Endothelial cell of umbilical vein (primary cell): ENCODE measurements around the gene TOP2B. TPM values are rescaled to one million over a fixed set of nuclear protein-coding genes. Genes with fewer than 3 reads are reported as not detected.

Experiments
- BruUV-seq: library from RNA; stranded (reverse); fragments of 400-500 nt; replicated peaks from 2 replicates; lab custom pipeline; 2021; lab: Mats Ljungman, UMichigan
- CTCF ChIA-PET: fragments of 300-600, 350-600 bp; sonication (Branson Sonifier 250); formaldehyde crosslinking; loops from one replicate; lab custom pipeline; 2021; ENCODE audit warnings: antibody characterized with exemption, inconsistent platforms; lab: Charles Lee
- POLR2A ChIA-PET: fragments of 300-600, 350-600 bp; sonication (Branson Sonifier 250); formaldehyde crosslinking; loops from one replicate; lab custom pipeline; 2021; ENCODE audit warnings: antibody characterized with exemption, inconsistent platforms; lab: Charles Lee
- DNase-seq: peaks from one replicate; pipeline ENCODE4 v3.0.0-alpha.2; 2011; ENCODE audit warnings: low read depth, low spot score
- FAIRE-seq: peaks from 2 replicates; lab custom pipeline; 2011; peaks lifted over from hg19 to GRCh38; lab: Jason Lieb, UNC
- H2AFZ ChIP-seq: 2 replicates; pipeline ENCODE4 v1.6.0; 2012; ENCODE audit warnings: low read depth, low read length, control low read depth, inconsistent platforms
- H3K27ac ChIP-seq: 2 replicates; pipeline ENCODE4 v1.5.1; 2011; ENCODE audit warnings: low read depth, mild to moderate bottlenecking, control low read depth, low read length, moderate library complexity; ENCODE audit not compliant: insufficient read depth
- H3K27me3 ChIP-seq, 2 experiments: 2 replicates each; pipeline versions ENCODE4 v1.6.0 to v1.6.1; 2011; ENCODE audit warnings: low read length in 2 of 2, mixed read lengths in 1 of 2; ENCODE audit not compliant: control insufficient read depth in 2 of 2, insufficient read depth in 2 of 2
- H3K36me3 ChIP-seq, 2 experiments: 2 replicates in 1 of 2; 3 replicates in 1 of 2; pipeline ENCODE4 v1.5.1; 2011; ENCODE audit warnings: low read length in 2 of 2, mild to moderate bottlenecking in 1 of 2, moderate library complexity in 1 of 2; ENCODE audit not compliant: control insufficient read depth in 2 of 2, insufficient read depth in 2 of 2; ENCODE audit errors: extremely low read depth in 1 of 2
- H3K4me1 ChIP-seq: 3 replicates; pipeline ENCODE4 v1.5.1; 2011; ENCODE audit warnings: mild to moderate bottlenecking, low read length; ENCODE audit not compliant: control insufficient read depth, insufficient read depth; ENCODE audit errors: extremely low read depth
- H3K4me2 ChIP-seq: 2 replicates; pipeline ENCODE4 v1.6.1; 2011; ENCODE audit warnings: low read length, control low read depth, mixed read lengths; ENCODE audit not compliant: insufficient read depth
- H3K4me3 ChIP-seq, 3 experiments: fragments of 200-600 bp in 1 of 3; sonication (generic), shearing (Covaris generic) in 1 of 3; replicated peaks in 1 of 3; 2 replicates each; pipeline ENCODE4 v1.5.1; 2011 to 2016; ENCODE audit warnings: control low read depth in 3 of 3, low read length in 3 of 3, mild to moderate bottlenecking in 2 of 3, inconsistent platforms in 1 of 3, low read depth in 1 of 3, moderate library complexity in 1 of 3; ENCODE audit not compliant: insufficient read depth in 1 of 3
- H3K79me2 ChIP-seq: 2 replicates; pipeline ENCODE4 v1.6.0; 2012; ENCODE audit warnings: low read length, inconsistent platforms; ENCODE audit not compliant: control insufficient read depth, insufficient read depth
- H3K9ac ChIP-seq: replicated peaks from 2 replicates; pipeline ENCODE3; 2011; ENCODE audit warnings: low read length, control low read depth; ENCODE audit not compliant: insufficient read depth; ENCODE audit errors: extremely low read depth
- H3K9me1 ChIP-seq: replicated peaks from 3 replicates; pipeline ENCODE4 v1.6.0; 2011; ENCODE audit warnings: mild to moderate bottlenecking, low read length; ENCODE audit not compliant: control insufficient read depth, insufficient read depth; ENCODE audit errors: extremely low read depth
- H3K9me3 ChIP-seq: replicated peaks from 2 replicates; pipeline ENCODE4 v1.5.1; 2012; ENCODE audit warnings: low read length, inconsistent platforms; ENCODE audit not compliant: control insufficient read depth, insufficient read depth
- H4K20me1 ChIP-seq: replicated peaks from 2 replicates; pipeline ENCODE3; 2011; ENCODE audit warnings: mild to moderate bottlenecking, low read length; ENCODE audit not compliant: control insufficient read depth, insufficient read depth; ENCODE audit errors: extremely low read depth
- CTCF ChIP-seq, 2 donors: IDR thresholded peaks; 1 replicate in 1 of 2; 2 replicates in 1 of 2; pipeline ENCODE4 v1.5.1; 2011; ENCODE audit warnings: low read length in 2 of 2, mild to moderate bottlenecking in 2 of 2, moderate library complexity in 2 of 2, control low read depth in 1 of 2, inconsistent platforms in 1 of 2, low read depth in 1 of 2; ENCODE audit not compliant: insufficient read depth in 1 of 2; ENCODE audit errors: extremely low read depth in 1 of 2
- EZH2 ChIP-seq: IDR thresholded peaks from 2 replicates; pipeline ENCODE4 v1.6.1; 2012; ENCODE audit warnings: borderline replicate concordance, low read depth, mild to moderate bottlenecking, moderate library complexity, low read length, inconsistent platforms; ENCODE audit not compliant: severe bottlenecking
- FOS ChIP-seq: IDR thresholded peaks from 2 replicates; pipeline ENCODE4 v1.6.1; 2011; ENCODE audit warnings: mild to moderate bottlenecking, low read length, moderate library complexity, borderline replicate concordance; ENCODE audit not compliant: insufficient read depth
- GATA2 ChIP-seq: IDR thresholded peaks from 2 replicates; pipeline ENCODE4 v1.7.0; 2011; ENCODE audit warnings: low read depth, mild to moderate bottlenecking, moderate library complexity, mixed read lengths, low read length; ENCODE audit not compliant: insufficient read length, insufficient read depth
- JUN ChIP-seq: IDR thresholded peaks from 2 replicates; pipeline ENCODE4 v1.6.1; 2011; ENCODE audit warnings: borderline replicate concordance, low read depth; ENCODE audit not compliant: insufficient read length, insufficient read depth
- MAX ChIP-seq: IDR thresholded peaks from 2 replicates; pipeline ENCODE4 v1.6.1; 2011; ENCODE audit not compliant: insufficient read depth, insufficient read length
- MYC ChIP-seq: IDR thresholded peaks from one replicate; pipeline ENCODE4 v1.6.1; 2011; ENCODE audit warnings: mild to moderate bottlenecking, low read depth, low read length
- POLR2A ChIP-seq: IDR thresholded peaks from 2 replicates; pipeline ENCODE4 v1.6.1; 2012; ENCODE audit warnings: low read depth, mild to moderate bottlenecking, control low read depth, low read length
- POLR2AphosphoS5 ChIP-seq: IDR thresholded peaks from 2 replicates; pipeline ENCODE4 v1.6.1; 2012; ENCODE audit warnings: low read depth, mild to moderate bottlenecking, control low read depth, low read length, moderate library complexity; ENCODE audit not compliant: insufficient read depth
- dilution Hi-C: fragments of 300-500 bp; cut with MboI; formaldehyde crosslinking; loops from one replicate; pipeline ENCODE4 v1.15.0; 2019; ENCODE audit warnings: low sequenced_read_pairs; ENCODE audit not compliant: extremely low pct_ligation_motif_present
- intact Hi-C: fragments of 100-400 bp; cut with micrococcal nuclease; formaldehyde crosslinking; loops from one replicate; pipeline ENCODE4 v1.10.0; 2022
- polyA plus RNA-seq, 4 experiments: library from polyadenylated mRNA; depleted of rRNA in 3 of 4; stranded (reverse) in 3 of 4; unstranded in 1 of 4; fragments of >200 nt; gene quantifications; 2 replicates each; pipeline versions ENCODE4 v1.2.1 to v1.2.3, GENCODE V29; 2011 to 2012; ENCODE audit warnings: missing spikeins in 1 of 4
- total RNA-seq: library from RNA; stranded (reverse); gene quantifications from 2 replicates; pipeline ENCODE4 v1.2.3, GENCODE V29; 2021

TOP2B gene
- total and polyA plus RNA-seq, 2 donors (not counting 3 experiments of a cell fraction or from before 2014, with no cell fraction given) = 20.4 to 98.9 TPM

GRCh38 chr3:25581823-25582222, 82.9 kb downstream of the TOP2B start:
- CTCF ChIA-PET = interaction anchor here (0.8 to 1.2 kb wide), 2 partner anchors 12 to 146 kb away, joined by 3 to 8 read pairs; no protein-coding TSS in a partner anchor

GRCh38 chr3:25581335-25581734, 83.4 kb downstream of the TOP2B start:
- Histone ChIP-seq H4K20me1 (no peaks in the 10 kb centered on the region), H3K9ac (no peak overlapping the region), H3K4me1 (peaks cover 13% of the 10 kb centered on the region), H2AFZ (no peak overlapping the region), H3K9me3 (no peaks in the 10 kb centered on the region), H3K36me3 (peaks cover 0 to 5% of the 10 kb centered on the region in 2 experiments), H3K4me3 (no peak overlapping the region), H3K4me2 (no peak overlapping the region), H3K27ac (peak overlapping the region; percentile 54), H3K27me3 (no peaks in the 10 kb centered on the region), H3K9me1 (no peaks in the 10 kb centered on the region), H3K79me2 (no peaks in the 10 kb centered on the region)
- ChIA-PET POLR2A (no interaction called here), CTCF (interaction anchor here (0.8 to 1.2 kb wide), 2 partner anchors 13 to 146 kb away, joined by 3 to 8 read pairs; no protein-coding TSS in a partner anchor)
- intact Hi-C loops = no loop called here
- dilution Hi-C loops = no loop called here
- TF ChIP-seq GATA2 (no peak), MYC (no peak), POLR2AphosphoS5 (no peak), FOS (no peak), CTCF (IDR thresholded peaks at IDR 0.05; ENCODE audit: extremely low read depth in 1 of 2, insufficient read depth in 1 of 2, low read depth in 1 of 2, low read length in 2 of 2) (no peak), EZH2 (no peak), JUN (no peak), MAX (no peak), POLR2A (no peak)
- no peak for FAIRE-seq
- no peak for DNase-seq
- BruUV-seq = no TSS peak

More at GRCh38 chr3:25581823-25582222, 82.9 kb downstream of the TOP2B start:
- no peak for TF ChIP-seq MYC
- no peak for TF ChIP-seq EZH2
- no peaks in the 10 kb centered on the region for H3K27me3 ChIP-seq
- H3K79me2 ChIP-seq = no peaks in the 10 kb centered on the region
- peaks cover 13% of the 10 kb centered on the region for H3K4me1 ChIP-seq
- H3K36me3 ChIP-seq = peaks cover 0 to 3% of the 10 kb centered on the region in 2 experiments
- POLR2A ChIA-PET = no interaction called here
- no TSS peak for BruUV-seq
- H3K4me2 ChIP-seq = no peak overlapping the region
- no peak overlapping the region for H3K4me3 ChIP-seq
- no peaks in the 10 kb centered on the region for H3K9me1 ChIP-seq
- intact Hi-C loops (no loop called here), dilution Hi-C loops (no loop called here)
- peak; percentile 74 for FAIRE-seq
- no peak overlapping the region for H3K9ac ChIP-seq
- no peak for DNase-seq
- H3K27ac ChIP-seq = peak overlapping the region; percentile 54
- H2AFZ ChIP-seq = no peak overlapping the region
- H3K9me3 ChIP-seq = no peaks in the 10 kb centered on the region
- H4K20me1 ChIP-seq = no peaks in the 10 kb centered on the region
